H1 (cell line): Measurements from ENCODE around the gene CACNA2D1. TPM values are rescaled to one million over a fixed set of nuclear protein-coding genes. Genes with fewer than 3 reads are reported as not detected.

Source experiments
- CTCF ChIA-PET: fragments of 300-600 bp; sonication (Branson Sonifier 250); formaldehyde crosslinking; loops from one replicate; lab custom pipeline; 2021; ENCODE audit not compliant: partially characterized antibody; lab: Charles Lee
- POLR2A ChIA-PET: fragments of 300-600 bp; sonication (Branson Sonifier 250); formaldehyde crosslinking; loops from one replicate; lab custom pipeline; 2021; ENCODE audit warnings: inconsistent platforms; ENCODE audit not compliant: partially characterized antibody; lab: Charles Lee
- DNase-seq, 2 experiments: peaks; one replicate each; pipeline versions ENCODE4 v3.0.0 to v3.0.0-alpha.2; 2010 to 2022; ENCODE audit warnings: low spot score in 2 of 2, low read depth in 1 of 2, mixed read lengths in 1 of 2
- FAIRE-seq: peaks from 2 replicates; lab custom pipeline; 2011; peaks lifted over from hg19 to GRCh38; lab: Jason Lieb, UNC
- H2AFZ ChIP-seq: 2 replicates; pipeline ENCODE4 v1.8.1; 2012; ENCODE audit warnings: low read length, inconsistent platforms
- H2AK5ac ChIP-seq: 2 replicates; pipeline ENCODE4 v1.6.1; 2013; ENCODE audit warnings: low read depth, low read length
- H2BK120ac ChIP-seq: replicated peaks from 2 replicates; pipeline ENCODE3; 2013; ENCODE audit warnings: low read depth, low read length, inconsistent platforms
- H2BK12ac ChIP-seq: 2 replicates; pipeline ENCODE4 v1.6.1; 2013; ENCODE audit warnings: low read depth, low read length
- H2BK15ac ChIP-seq: 2 replicates; pipeline ENCODE4 v1.6.1; 2013; ENCODE audit warnings: low read length
- H2BK20ac ChIP-seq: 2 replicates; pipeline ENCODE4 v1.6.1; 2013; ENCODE audit warnings: low read length
- H2BK5ac ChIP-seq: 2 replicates; pipeline ENCODE4 v1.6.1; 2013; ENCODE audit warnings: low read depth, low read length
- H3K14ac ChIP-seq: 2 replicates; pipeline ENCODE4 v1.6.1; 2013; ENCODE audit warnings: inconsistent platforms; ENCODE audit not compliant: insufficient read length
- H3K18ac ChIP-seq: 2 replicates; pipeline ENCODE4 v1.6.1; 2013; ENCODE audit warnings: low read length; ENCODE audit errors: extremely low read depth
- H3K23ac ChIP-seq: 2 replicates; pipeline ENCODE4 v1.6.1; 2013; ENCODE audit warnings: inconsistent platforms; ENCODE audit not compliant: insufficient read length
- H3K23me2 ChIP-seq: 2 replicates; pipeline ENCODE4 v1.6.1; 2013; ENCODE audit warnings: low read depth, low read length
- H3K27ac ChIP-seq: 2 replicates; pipeline ENCODE4 v1.6.1; 2011; ENCODE audit warnings: low read depth, low read length, inconsistent platforms
- H3K27me3 ChIP-seq, 4 experiments: replicated peaks in 1 of 4; 1 replicate in 1 of 4; 2 replicates in 3 of 4; pipeline versions ENCODE4 v1.6.1 to v1.8.1; 2011 to 2013; ENCODE audit warnings: low read length in 3 of 4, mild to moderate bottlenecking in 3 of 4, inconsistent platforms in 2 of 4, mixed read lengths in 2 of 4, moderate library complexity in 1 of 4; ENCODE audit not compliant: control insufficient read depth in 3 of 4, insufficient read depth in 3 of 4; ENCODE audit errors: extremely low read depth in 1 of 4
- H3K36me3 ChIP-seq, 4 experiments: 2 replicates each; pipeline versions ENCODE4 v1.6.1 to v1.8.1; 2011 to 2013; ENCODE audit warnings: mild to moderate bottlenecking in 4 of 4, low read length in 3 of 4, moderate library complexity in 2 of 4, control low read depth in 1 of 4, inconsistent platforms in 1 of 4; ENCODE audit not compliant: insufficient read depth in 4 of 4, control insufficient read depth in 2 of 4
- H3K4ac ChIP-seq: replicated peaks from 2 replicates; pipeline ENCODE3; 2013; ENCODE audit warnings: low read length, low read depth, mixed read lengths, inconsistent platforms; ENCODE audit not compliant: insufficient read length
- H3K4me1 ChIP-seq, 4 experiments: replicated peaks in 1 of 4; 1 replicate in 1 of 4; 2 replicates in 3 of 4; pipeline versions ENCODE4 v1.6.1 to v1.8.1; 2011 to 2013; ENCODE audit warnings: low read length in 3 of 4, inconsistent platforms in 2 of 4, mixed read lengths in 1 of 4; ENCODE audit not compliant: insufficient read depth in 4 of 4, control insufficient read depth in 3 of 4
- H3K4me2 ChIP-seq, 2 experiments: 2 replicates each; pipeline versions ENCODE4 v1.6.1 to v1.8.1; 2011 to 2013; ENCODE audit warnings: low read depth in 2 of 2, low read length in 2 of 2, control low read depth in 1 of 2, inconsistent platforms in 1 of 2, mild to moderate bottlenecking in 1 of 2; ENCODE audit not compliant: insufficient read depth in 1 of 2
- H3K4me3 ChIP-seq, 4 experiments: fragments of 200-600, 300-600 bp in 1 of 4; sonication (generic), shearing (Covaris generic), sonication (Bioruptor Twin) in 1 of 4; 2 replicates each; pipeline versions ENCODE4 v1.5.1 to v1.8.1; 2011 to 2016; ENCODE audit warnings: low read length in 4 of 4, low read depth in 3 of 4, control low read depth in 2 of 4, inconsistent platforms in 2 of 4, mild to moderate bottlenecking in 2 of 4, mixed read lengths in 1 of 4, moderate library complexity in 1 of 4; ENCODE audit not compliant: insufficient read depth in 2 of 4; ENCODE audit errors: extremely low read depth in 1 of 4
- H3K56ac ChIP-seq: replicated peaks from 2 replicates; pipeline ENCODE3; 2013; ENCODE audit warnings: low read depth, mild to moderate bottlenecking, mixed read lengths, low read length, inconsistent platforms; ENCODE audit not compliant: insufficient read length
- H3K79me1 ChIP-seq: 2 replicates; pipeline ENCODE4 v1.6.1; 2013; ENCODE audit warnings: low read depth, low read length, control low read depth
- H3K79me2 ChIP-seq, 2 experiments: 2 replicates each; pipeline versions ENCODE4 v1.6.1 to v1.8.1; 2012 to 2013; ENCODE audit warnings: low read length in 2 of 2, mild to moderate bottlenecking in 2 of 2, inconsistent platforms in 1 of 2; ENCODE audit not compliant: insufficient read depth in 2 of 2, control insufficient read depth in 1 of 2
- H3K9ac ChIP-seq, 4 experiments: replicated peaks in 1 of 4; 1 replicate in 1 of 4; 2 replicates in 3 of 4; pipeline versions ENCODE4 v1.6.1 to v1.8.1; 2011 to 2013; ENCODE audit warnings: low read depth in 3 of 4, low read length in 3 of 4, control low read depth in 2 of 4, mild to moderate bottlenecking in 2 of 4, moderate library complexity in 2 of 4, inconsistent platforms in 1 of 4; ENCODE audit errors: extremely low read depth in 1 of 4
- H3K9me3 ChIP-seq, 2 experiments: 2 replicates each; pipeline versions ENCODE4 v1.6.1 to v1.8.1; 2012 to 2013; ENCODE audit warnings: mild to moderate bottlenecking in 2 of 2, moderate library complexity in 2 of 2, control low read depth in 1 of 2, inconsistent platforms in 1 of 2, low read depth in 1 of 2, low read length in 1 of 2, mixed read lengths in 1 of 2; ENCODE audit not compliant: insufficient read depth in 2 of 2
- H4K20me1 ChIP-seq, 2 experiments: replicated peaks in 1 of 2; 2 replicates each; pipeline versions ENCODE3 to v1.8.1; 2011 to 2013; ENCODE audit warnings: inconsistent platforms in 2 of 2, low read length in 2 of 2, mild to moderate bottlenecking in 1 of 2; ENCODE audit not compliant: insufficient read depth in 2 of 2, control insufficient read depth in 1 of 2
- H4K5ac ChIP-seq: 2 replicates; pipeline ENCODE4 v1.6.1; 2013; ENCODE audit warnings: low read length, low read depth, mixed read lengths, inconsistent platforms; ENCODE audit not compliant: insufficient read length
- H4K8ac ChIP-seq: 2 replicates; pipeline ENCODE4 v1.8.0; 2013; ENCODE audit warnings: mild to moderate bottlenecking, moderate library complexity, low read length, inconsistent platforms; ENCODE audit not compliant: insufficient read depth; ENCODE audit errors: extremely low read depth
- H4K91ac ChIP-seq: replicated peaks from 2 replicates; pipeline ENCODE3; 2013; ENCODE audit warnings: low read length, mixed read lengths, inconsistent platforms; ENCODE audit not compliant: insufficient read length
- ASH2L ChIP-seq: fragments of 200-600, 300-600 bp; sonication (generic); IDR thresholded peaks from one replicate; pipeline ENCODE4 v1.7.1; 2017; ENCODE audit warnings: low read length
- BCL11A ChIP-seq, 2 experiments: IDR thresholded peaks; one replicate each; pipeline ENCODE4 v1.6.1; 2011; ENCODE audit warnings: low read depth in 2 of 2, low read length in 2 of 2, mild to moderate bottlenecking in 2 of 2
- CHD2 ChIP-seq: IDR thresholded peaks from 2 replicates; pipeline ENCODE4 v1.6.1; 2012; ENCODE audit warnings: low read length, improper control_type of control experiment
- FOSL1 ChIP-seq: IDR thresholded peaks from 2 replicates; pipeline ENCODE4 v1.6.1; 2011; ENCODE audit warnings: mild to moderate bottlenecking, low read depth, low read length, moderate library complexity; ENCODE audit not compliant: insufficient read depth
- KDM5A ChIP-seq: fragments of 200-600 bp; IDR thresholded peaks from 2 replicates; pipeline ENCODE4 v1.7.1; 2012; ENCODE audit warnings: mild to moderate bottlenecking, low read length, inconsistent platforms, mixed read lengths
- PHF8 ChIP-seq: fragments of 200-600 bp; sonication (generic); conservative IDR thresholded peaks from 2 replicates; pipeline ENCODE4 v1.7.1; 2012; ENCODE audit warnings: low read depth, mild to moderate bottlenecking, inconsistent platforms, low read length, moderate library complexity
- POU5F1 ChIP-seq: IDR thresholded peaks from 2 replicates; pipeline ENCODE4 v1.6.1; 2011; ENCODE audit warnings: low read depth, mild to moderate bottlenecking, low read length, moderate library complexity
- RFX5 ChIP-seq: IDR thresholded peaks from 2 replicates; pipeline ENCODE4 v1.6.1; 2011; ENCODE audit warnings: low read depth, low read length, improper control_type of control experiment, borderline replicate concordance
- TCF12 ChIP-seq: IDR thresholded peaks from 2 replicates; pipeline ENCODE4 v1.6.1; 2011; ENCODE audit warnings: low read depth, mild to moderate bottlenecking, low read length
- USF2 ChIP-seq: IDR thresholded peaks from 2 replicates; pipeline ENCODE4 v1.6.1; 2011; ENCODE audit warnings: low read length, improper control_type of control experiment
- ZNF274 ChIP-seq: IDR thresholded peaks from 2 replicates; pipeline ENCODE4 v1.7.0; 2012; ENCODE audit warnings: low read length, borderline replicate concordance; ENCODE audit errors: extremely low read depth
- WGBS, 2 experiments: shearing (Covaris generic) in 1 of 2; methylation state at CpG; one replicate each; pipeline versions ENCODE4 v1.1.6 to v1.1.7; 2013 to 2015; ENCODE audit warnings: low lambda C conversion rate in 2 of 2, mixed read lengths in 2 of 2, inconsistent platforms in 1 of 2, low coverage in 1 of 2, missing lambda C conversion rate in 1 of 2; ENCODE audit not compliant: insufficient replicate concordance in 2 of 2, insufficient coverage in 1 of 2, insufficient read length in 1 of 2; ENCODE audit errors: extremely low coverage in 1 of 2, missing lambda C conversion rate in 1 of 2; 5-methylcytosine and 5-hydroxymethylcytosine counted together
- polyA plus RNA-seq, 7 experiments: library from polyadenylated mRNA; depleted of rRNA in 3 of 7; stranded (reverse) in 5 of 7; unstranded in 2 of 7; fragments of >200 nt in 5 of 7; fragments of 200-250 nt in 2 of 7; gene quantifications; 1 replicate in 5 of 7; 2 replicates in 1 of 7; 4 replicates in 1 of 7; pipeline versions ENCODE4 v1.2.1 to v1.2.3, GENCODE V29; 2011 to 2013; ENCODE audit warnings: missing spikeins in 2 of 7, mixed read lengths in 2 of 7
- total RNA-seq: library from RNA; stranded (reverse); fragmentation: NEBNext Ultra II Directional; extraction: Animal tissue kit (Norgen Biotek cat#: 25700); gene quantifications from 2 replicates; pipeline ENCODE4 v1.2.1, GENCODE V29; 2021
- TF ChIP-seq, protein P1 (sequence below): IDR thresholded peaks from 2 replicates; pipeline ENCODE4 v1.6.1; 2012; ENCODE audit warnings: inconsistent platforms

The CACNA2D1 gene
- total and polyA plus RNA-seq, 2 of the 8 experiments (the other 6 are each of a cell fraction or from before 2014, with no cell fraction given): 4.3 to 27.3 TPM

GRCh38 chr7:82360591-82361368 lies 82.8 kb downstream of the CACNA2D1 start:
- H4K8ac ChIP-seq: no peak overlapping the region
- POLR2A ChIA-PET: no interaction called here
- no peak overlapping the region for H3K27ac ChIP-seq
- no peaks in the 10 kb centered on the region for H3K79me1 ChIP-seq
- H3K4ac ChIP-seq: no peak overlapping the region
- H3K14ac ChIP-seq: no peak overlapping the region
- H3K79me2 ChIP-seq: no peaks in the 10 kb centered on the region; a peak in 1 of 4 replicates
- no peak for DNase-seq
- H2BK20ac ChIP-seq: no peak overlapping the region
- H3K56ac ChIP-seq: no peak overlapping the region
- no peak overlapping the region for H3K9ac ChIP-seq
- no peaks in the 10 kb centered on the region for H3K9me3 ChIP-seq
- no peak overlapping the region for H2AK5ac ChIP-seq
- CTCF ChIA-PET: interaction anchor here (0.7 to 1.1 kb wide), 2 partner anchors 8 to 15 kb away, joined by 3 read pairs; no protein-coding TSS in a partner anchor
- H2BK120ac ChIP-seq: no peak overlapping the region
- no peak overlapping the region for H3K18ac ChIP-seq
- H3K4me2 ChIP-seq: no peak overlapping the region
- FAIRE-seq: no peak
- H3K23ac ChIP-seq: no peak overlapping the region
- H3K36me3 ChIP-seq: no peaks in the 10 kb centered on the region
- no peak overlapping the region for H3K4me3 ChIP-seq
- WGBS, 2 experiments: 67% methylated on average over 2 of the region's 2 CpGs; no CpG with 5 or more reads in 1 of the 2 experiments
- H4K91ac ChIP-seq: no peak overlapping the region
- H2BK5ac ChIP-seq: no peak overlapping the region
- no peaks in the 10 kb centered on the region for H3K27me3 ChIP-seq
- H3K4me1 ChIP-seq: no peaks in the 10 kb centered on the region; a peak in 1 of 7 replicates
- H2BK12ac ChIP-seq: no peak overlapping the region
- H3K23me2 ChIP-seq: no peaks in the 10 kb centered on the region
- H2AFZ ChIP-seq: no peak overlapping the region
- H4K5ac ChIP-seq: no peak overlapping the region
- peaks cover 0 to 2% of the 10 kb centered on the region in 2 experiments for H4K20me1 ChIP-seq
- no peak overlapping the region for H2BK15ac ChIP-seq
- TF ChIP-seq TCF12: no peak
- TF ChIP-seq, protein P1, sequence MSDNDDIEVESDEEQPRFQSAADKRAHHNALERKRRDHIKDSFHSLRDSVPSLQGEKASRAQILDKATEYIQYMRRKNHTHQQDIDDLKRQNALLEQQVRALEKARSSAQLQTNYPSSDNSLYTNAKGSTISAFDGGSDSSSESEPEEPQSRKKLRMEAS: no peak
- TF ChIP-seq FOSL1: no peak
- no peak for TF ChIP-seq BCL11A (IDR thresholded peaks at IDR 0.05; ENCODE audit: low read depth in 2 of 2, low read length in 2 of 2)
- TF ChIP-seq ASH2L: no peak
- no peak for TF ChIP-seq POU5F1
- no peak for TF ChIP-seq RFX5
- no peak for TF ChIP-seq USF2
- TF ChIP-seq CHD2: no peak
- TF ChIP-seq KDM5A: no peak
- TF ChIP-seq PHF8: no peak
- TF ChIP-seq ZNF274: no peak
